Right cardiac atrium (tissue), 5 donors: ENCODE measurements around the gene ZNF254. TPM values are rescaled to one million over a fixed set of nuclear protein-coding genes. Genes with fewer than 3 reads are reported as not detected.

ENCODE experiments used
- ATAC-seq, 2 donors: fragments of 200-7000 bp; cut with Tn5 transposase; one replicate each; pipeline versions ENCODE4 v1.8.0 to v1.9.1; 2020; ENCODE audit warnings: moderate library complexity in 2 of 2, mild to moderate bottlenecking in 1 of 2
- DNase-seq, 3 donors: peaks; one replicate each; pipeline ENCODE4 v3.0.0-alpha.2; 2020
- H3K27ac ChIP-seq: one replicate; pipeline ENCODE4 v1.5.1; 2013; ENCODE audit warnings: mild to moderate bottlenecking, low read length, control low read depth, moderate library complexity
- H3K27me3 ChIP-seq: one replicate; pipeline ENCODE4 v1.6.1; 2013; ENCODE audit not compliant: control insufficient read depth, insufficient read depth
- H3K4me1 ChIP-seq: one replicate; pipeline ENCODE4 v1.6.1; 2013; ENCODE audit warnings: low read length; ENCODE audit not compliant: control insufficient read depth, insufficient read depth
- H3K4me3 ChIP-seq: one replicate; pipeline ENCODE4 v1.5.1; 2013; ENCODE audit warnings: low read length, control low read depth
- H3K9me3 ChIP-seq: one replicate; pipeline ENCODE4 v1.6.1; 2013; ENCODE audit warnings: low read length; ENCODE audit not compliant: control insufficient read depth
- WGBS: extraction: QIAGEN DNeasy Blood & Tissue Kit; methylation state at CpG from one replicate; pipeline ENCODE4 v1.1.7; 2013; 5-methylcytosine and 5-hydroxymethylcytosine counted together
- intact Hi-C, 4 donors: fragments of 100-400 bp; cut with DNase I; formaldehyde crosslinking; loops; one replicate each; pipeline versions ENCODE4 v1.11.0 to v1.14.0; 2022 to 2023
- polyA plus RNA-seq: library from polyadenylated mRNA; stranded (reverse); fragments of 200-250 nt; gene quantifications from one replicate; pipeline ENCODE4 v1.2.3, GENCODE V29; 2013
- total RNA-seq, 4 donors: library from RNA; stranded (reverse); fragmentation: NEBNext Ultra II Directional; extraction: Animal tissue kit (Norgen Biotek cat#: 25700); gene quantifications; one replicate each; pipeline ENCODE4 v1.2.1, GENCODE V29; 2021
- donor health status: healthy with polysubstance abuse.
- donor health status: DM: no; HTN: yes; CAD: no.
- donor health status: DM: no; HTN: no; CAD: no.
- donor health status: DM: no; HTN: yes; CAD: no; lungs with severe emphysema.
- donor health status: DM: yes; HTN: yes; CAD: no.

Gene ZNF254
- total and polyA plus RNA-seq, 5 donors: 6.2 to 14.2 (median 13.3) TPM

DNA sequence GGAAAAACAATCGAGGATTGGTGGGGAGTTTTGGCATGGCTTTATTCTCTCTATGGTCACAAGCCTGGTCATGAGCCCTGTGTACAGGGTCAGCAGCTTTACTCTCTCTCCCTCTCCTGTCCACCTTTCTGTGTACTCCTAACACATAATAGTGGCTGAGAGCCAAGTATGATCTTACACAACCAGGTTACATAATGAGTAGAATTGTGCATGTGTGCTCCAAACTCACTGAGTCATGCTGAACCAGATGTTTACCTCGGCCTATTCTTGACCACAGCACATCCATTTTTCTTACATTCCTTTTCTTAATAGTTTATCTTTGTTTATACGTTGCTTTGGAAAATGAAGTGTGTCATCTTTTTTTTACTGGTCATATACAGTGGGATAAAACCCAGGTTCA is 53.1 kb downstream of the ZNF254 start:
- Histone ChIP-seq H3K27ac (no peak overlapping the region), H3K4me3 (no peak overlapping the region), H3K4me1 (no peaks in the 10 kb centered on the region), H3K9me3 (no peaks in the 10 kb centered on the region), H3K27me3 (no peaks in the 10 kb centered on the region)
- WGBS: 73% methylated on average over 3 of the region's 3 CpGs
- DNase-seq: no peak
- ATAC-seq: no peak
- intact Hi-C loops: no loop called here

DNA sequence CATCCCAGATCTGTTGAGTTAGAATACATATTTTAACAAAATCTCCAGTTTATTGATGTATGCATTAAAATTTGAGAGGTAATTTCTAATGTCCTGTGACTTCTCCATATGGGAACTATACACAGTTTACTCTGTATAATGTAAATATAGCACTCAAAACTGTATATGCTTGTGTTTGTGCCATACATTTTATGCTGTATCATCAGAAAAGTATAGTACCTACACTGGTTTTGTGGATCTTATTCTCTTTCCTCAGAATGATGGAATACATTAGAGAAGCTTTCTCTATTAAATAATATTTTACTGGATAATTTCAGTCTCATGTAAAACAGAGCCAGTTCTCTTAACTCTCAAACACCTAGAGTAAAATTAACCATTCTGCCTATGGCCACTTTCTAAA is 53.6 kb downstream of the ZNF254 start:
- H3K4me3 ChIP-seq: no peak overlapping the region
- no peaks in the 10 kb centered on the region for H3K9me3 ChIP-seq
- intact Hi-C loops: no loop called here
- DNase-seq (no peak), ATAC-seq (no peak)
- no peak overlapping the region for H3K27ac ChIP-seq
- no peaks in the 10 kb centered on the region for H3K27me3 ChIP-seq
- H3K4me1 ChIP-seq: no peaks in the 10 kb centered on the region

DNA sequence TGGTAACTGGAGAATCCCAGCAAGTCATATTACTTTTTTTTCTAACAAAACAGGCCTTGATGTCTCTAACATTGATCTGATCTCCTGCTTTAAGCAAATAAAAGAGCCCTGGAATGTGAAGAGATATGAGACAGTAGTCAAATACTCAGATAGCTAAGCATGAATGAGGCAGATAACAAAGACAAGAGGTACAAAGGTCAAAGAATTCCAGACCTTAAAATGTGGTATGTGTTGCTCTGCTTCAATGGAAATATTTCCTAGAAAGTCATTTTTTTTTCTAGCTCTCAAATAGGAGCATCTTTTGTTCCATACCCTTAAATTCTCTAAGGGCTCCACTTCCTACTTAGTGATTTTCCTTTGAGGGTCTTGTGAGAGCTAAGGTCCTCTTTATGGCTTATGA is 54.6 kb downstream of the ZNF254 start:
- H3K9me3 ChIP-seq: no peaks in the 10 kb centered on the region
- intact Hi-C loops: no loop called here
- H3K4me3 ChIP-seq: no peak overlapping the region
- DNase-seq: no peak
- ATAC-seq: no peak
- no peak overlapping the region for H3K27ac ChIP-seq
- H3K4me1 ChIP-seq: no peaks in the 10 kb centered on the region
- no peaks in the 10 kb centered on the region for H3K27me3 ChIP-seq

DNA sequence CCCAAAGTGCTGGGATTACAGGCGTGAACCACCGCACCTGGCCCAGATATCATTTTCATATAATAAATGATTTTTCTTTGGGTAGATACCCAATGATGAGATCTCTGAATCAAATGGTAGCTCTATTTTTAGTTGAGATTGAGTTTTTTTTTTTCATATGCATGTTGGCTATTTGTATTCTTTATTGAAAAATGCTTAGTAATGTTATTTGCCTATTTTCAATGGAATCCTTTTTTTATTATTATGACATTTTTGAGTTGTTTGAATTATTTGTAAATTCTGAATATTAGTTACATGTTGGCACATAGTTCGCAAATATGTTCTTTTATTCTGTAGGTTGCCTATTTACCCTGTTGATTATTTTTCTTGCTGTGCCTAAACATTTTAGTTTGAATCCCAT is 55.8 kb downstream of the ZNF254 start:
- ATAC-seq (no peak), DNase-seq (no peak)
- Histone ChIP-seq H3K9me3 (no peaks in the 10 kb centered on the region), H3K4me3 (no peak overlapping the region), H3K4me1 (no peaks in the 10 kb centered on the region), H3K27ac (no peak overlapping the region), H3K27me3 (no peaks in the 10 kb centered on the region)
- WGBS: 99% methylated on average over 3 of the region's 3 CpGs
- intact Hi-C loops: no loop called here

DNA sequence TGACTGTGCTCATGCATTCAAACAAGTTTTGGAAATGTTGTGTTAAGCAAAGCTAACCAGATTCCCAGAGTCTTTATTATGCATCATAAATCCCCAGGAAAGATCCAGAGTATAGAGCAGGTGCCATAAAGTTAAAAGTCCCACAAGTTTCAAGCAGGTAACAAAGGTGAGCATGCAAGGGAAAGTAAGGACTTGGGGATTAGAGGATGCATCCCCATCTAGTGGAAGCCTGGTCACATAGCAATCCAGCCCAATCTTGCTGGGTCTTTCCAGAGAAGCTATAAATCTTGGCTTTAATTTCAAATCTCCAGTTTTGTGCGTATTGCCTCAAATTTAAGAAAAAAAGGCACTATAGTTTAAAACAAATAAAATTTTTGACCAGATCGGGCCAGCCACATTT is 72.7 kb downstream of the ZNF254 start:
- Histone ChIP-seq H3K4me1 (no peaks in the 10 kb centered on the region), H3K4me3 (no peak overlapping the region), H3K27me3 (no peaks in the 10 kb centered on the region), H3K27ac (no peak overlapping the region), H3K9me3 (no peaks in the 10 kb centered on the region)
- ATAC-seq (no peak), DNase-seq (no peak)
- intact Hi-C loops: no loop called here
- WGBS: 86% methylated on average over 2 of the region's 2 CpGs

DNA sequence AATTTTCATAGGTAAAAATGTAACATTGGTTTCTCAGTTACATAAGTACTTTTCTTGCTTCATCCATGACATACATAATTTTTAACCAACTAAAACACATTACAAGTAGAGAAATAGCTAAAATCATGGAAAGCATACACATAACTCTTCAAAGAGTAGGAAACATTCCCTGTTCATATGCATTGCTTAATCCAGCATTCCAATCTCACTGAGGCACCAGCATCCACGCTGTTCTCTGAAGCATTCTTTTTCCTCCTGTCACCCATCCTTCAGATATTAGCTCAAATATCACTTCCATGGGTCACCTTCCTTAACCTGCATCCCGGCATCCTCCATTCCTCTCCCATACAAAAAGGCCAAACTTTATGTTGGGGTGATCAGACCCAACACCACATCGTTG is 79.1 kb downstream of the ZNF254 start:
- H3K9me3 ChIP-seq: no peaks in the 10 kb centered on the region
- intact Hi-C loops: no loop called here
- H3K27ac ChIP-seq: no peak overlapping the region
- no peak for ATAC-seq
- no peaks in the 10 kb centered on the region for H3K4me1 ChIP-seq
- DNase-seq: no peak
- no peak overlapping the region for H3K4me3 ChIP-seq
- 91% methylated on average over 3 of the region's 3 CpGs for WGBS
- H3K27me3 ChIP-seq: no peaks in the 10 kb centered on the region

DNA sequence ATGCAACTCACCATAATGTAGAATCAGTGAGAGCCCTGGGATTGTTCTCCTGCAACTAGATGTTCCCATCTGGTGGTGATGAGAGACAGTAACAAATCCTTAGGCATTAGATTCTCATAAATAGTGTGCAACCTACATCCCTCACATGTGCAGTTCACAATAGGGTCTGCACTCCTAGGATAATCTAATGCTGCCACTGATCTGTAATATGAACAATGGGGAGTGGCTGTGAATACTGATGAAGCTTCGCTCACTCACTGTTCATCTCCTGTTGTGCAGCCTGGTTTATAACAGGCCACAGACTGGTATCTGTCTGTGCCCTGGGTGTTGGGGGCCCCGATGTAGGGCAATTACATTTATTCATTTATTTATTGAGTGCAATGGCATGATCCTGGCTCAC is 86.9 kb downstream of the ZNF254 start:
- intact Hi-C loops: no loop called here
- DNase-seq (no peak), ATAC-seq (no peak)
- no peaks in the 10 kb centered on the region for H3K9me3 ChIP-seq
- 95% methylated on average over 2 of the region's 2 CpGs for WGBS
- no peak overlapping the region for H3K27ac ChIP-seq
- no peaks in the 10 kb centered on the region for H3K4me1 ChIP-seq
- no peak overlapping the region for H3K4me3 ChIP-seq
- no peaks in the 10 kb centered on the region for H3K27me3 ChIP-seq

DNA sequence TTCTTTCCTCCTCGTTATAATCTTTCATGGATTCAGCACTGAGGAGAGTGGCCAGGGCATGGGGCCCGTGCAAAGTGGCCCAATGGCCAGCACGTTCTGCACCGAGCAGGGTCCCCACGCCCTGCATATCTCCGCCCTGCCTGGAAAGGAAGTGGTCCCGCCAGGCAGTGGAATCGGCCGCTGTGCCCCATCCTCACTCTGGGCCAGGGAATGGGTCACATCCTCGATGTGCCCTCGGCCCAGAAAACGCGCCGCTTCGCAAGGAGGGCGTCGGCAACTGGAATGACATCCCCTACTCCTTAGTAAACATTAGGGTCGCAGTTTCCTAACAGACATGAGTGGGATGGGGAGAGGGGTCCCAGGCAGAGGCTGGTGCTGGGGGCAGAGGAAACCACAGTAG is 90.7 kb downstream of the ZNF254 start:
- no peaks in the 10 kb centered on the region for H3K9me3 ChIP-seq

DNA sequence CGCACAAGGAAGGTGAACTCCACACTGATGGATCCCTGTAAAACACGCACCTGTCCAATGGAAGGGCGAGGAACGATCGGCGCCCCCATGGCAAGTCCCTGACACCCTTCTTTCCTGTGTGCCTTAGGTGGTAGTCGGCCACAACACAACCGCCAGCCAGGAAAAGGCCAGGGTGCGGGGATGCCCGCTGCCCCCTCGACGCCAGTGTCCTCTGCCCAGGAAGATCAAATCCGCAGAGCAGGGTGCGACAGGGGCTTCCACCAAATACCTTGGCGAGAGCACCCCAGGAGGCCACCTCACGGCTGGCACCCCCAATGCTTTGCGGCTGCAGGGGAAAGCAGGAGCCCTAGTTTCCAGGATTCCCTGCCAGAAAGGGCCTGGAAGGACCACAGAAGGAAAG is 91.2 kb downstream of the ZNF254 start:
- no peaks in the 10 kb centered on the region for H3K9me3 ChIP-seq
- WGBS: 96% methylated on average over 17 of the region's 17 CpGs

More for the DNA sequence above, 90.7 kb downstream of the ZNF254 start:
- intact Hi-C loops: no loop called here
- DNase-seq: peak in 1 of 3 donors; percentile 33
- H3K4me1 ChIP-seq: no peaks in the 10 kb centered on the region
- ATAC-seq: no peak
- no peaks in the 10 kb centered on the region for H3K27me3 ChIP-seq
- H3K27ac ChIP-seq: no peak overlapping the region
- WGBS: 94% methylated on average over 18 of the region's 18 CpGs
- no peak overlapping the region for H3K4me3 ChIP-seq

More for the DNA sequence above, 91.2 kb downstream of the ZNF254 start:
- ATAC-seq: no peak
- DNase-seq: peak in 1 of 3 donors; percentile 20
- Histone ChIP-seq H3K27ac (no peak overlapping the region), H3K4me3 (no peak overlapping the region), H3K27me3 (no peaks in the 10 kb centered on the region), H3K4me1 (no peaks in the 10 kb centered on the region)
- intact Hi-C loops: no loop called here

Other genes with a start within 250 kb of the ZNF254 start
- under 1 TPM; 0.17 to 0.51 (median 0.33) TPM for gene ZNF726, start 172.3 kb upstream of the ZNF254 start, total RNA-seq
- 0.41 TPM for gene ZNF726, start 172.3 kb upstream of the ZNF254 start, polyA plus RNA-seq